ENCODE results near the gene DDX10.

The DDX10 gene

GRCh38 chr11:108663154-108663877 is 1.6 kb upstream of the DDX10 start:
- TF ChIP-seq FOXM1 (IDR thresholded peaks at IDR 0.05; ENCODE audit: borderline replicate concordance, low read depth) (no peak), CEBPB (IDR thresholded peaks at IDR 0.05) (no peak), USF1 (IDR thresholded peaks at IDR 0.05) (no peak), TAF1 (IDR thresholded peaks at IDR 0.05; ENCODE audit: low read depth) (no peak), ZBTB7A (IDR thresholded peaks at IDR 0.05; ENCODE audit: low read depth) (no peak), TCF12 (IDR thresholded peaks at IDR 0.05; ENCODE audit: low read depth) (no peak), REST (IDR thresholded peaks at IDR 0.05; ENCODE audit: low read depth) (no peak)
- TF ChIP-seq, protein P1, sequence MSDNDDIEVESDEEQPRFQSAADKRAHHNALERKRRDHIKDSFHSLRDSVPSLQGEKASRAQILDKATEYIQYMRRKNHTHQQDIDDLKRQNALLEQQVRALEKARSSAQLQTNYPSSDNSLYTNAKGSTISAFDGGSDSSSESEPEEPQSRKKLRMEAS (IDR thresholded peaks at IDR 0.05) = no peak

DNA sequence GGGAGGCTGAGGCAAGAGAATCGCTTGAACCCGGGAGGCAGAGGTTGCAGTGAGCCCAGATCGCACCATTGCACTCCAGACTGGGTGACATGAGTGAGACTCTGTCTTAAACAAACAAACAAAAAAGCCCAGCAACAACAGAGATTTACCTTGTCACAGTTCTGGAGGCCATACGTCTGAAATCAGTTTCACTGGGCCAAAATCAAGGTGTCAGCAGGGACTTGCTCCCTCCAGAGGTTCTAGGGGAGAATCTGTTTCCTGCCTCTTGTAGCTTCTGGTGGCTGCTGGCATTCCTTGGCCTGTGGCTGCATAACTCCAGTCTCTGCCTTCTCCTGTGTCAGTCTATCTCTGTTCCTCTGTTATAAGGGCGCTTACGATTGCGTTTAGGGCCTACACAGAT is 1.5 kb downstream of the DDX10 start:
- TF ChIP-seq TCF12 (IDR thresholded peaks at IDR 0.05; ENCODE audit: low read depth) = no peak
- no peak for TF ChIP-seq RAD21 (IDR thresholded peaks at IDR 0.05; ENCODE audit: low read depth)
- no peak for TF ChIP-seq CREB1 (IDR thresholded peaks at IDR 0.05; ENCODE audit: low read depth)
- no peak for TF ChIP-seq TEAD4 (IDR thresholded peaks at IDR 0.05)
- no peak for TF ChIP-seq CEBPB (IDR thresholded peaks at IDR 0.05)
- no peak for TF ChIP-seq TAF1 (IDR thresholded peaks at IDR 0.05; ENCODE audit: low read depth)
- TF ChIP-seq ZBTB7A (IDR thresholded peaks at IDR 0.05; ENCODE audit: low read depth) = no peak
- no peak for TF ChIP-seq NFIC (IDR thresholded peaks at IDR 0.05)
- TF ChIP-seq, protein P1 (IDR thresholded peaks at IDR 0.05) = no peak
- no peak for TF ChIP-seq YY1 (IDR thresholded peaks at IDR 0.05; ENCODE audit: low read depth)

GRCh38 chr11:108669286-108669685 is 4.4 kb downstream of the DDX10 start:
- TF ChIP-seq, protein P1 (IDR thresholded peaks at IDR 0.05) = no peak
- TF ChIP-seq YY1 (IDR thresholded peaks at IDR 0.05; ENCODE audit: low read depth) = no peak

- TF ChIP-seq, protein P1 (IDR thresholded peaks at IDR 0.05) = no peak
These were observed 4.8 kb downstream of the DDX10 start for GRCh38 chr11:108669711-108670110.

- TF ChIP-seq CREB1 (IDR thresholded peaks at IDR 0.05; ENCODE audit: low read depth) (no peak), CEBPB (IDR thresholded peaks at IDR 0.05) (no peak), USF1 (IDR thresholded peaks at IDR 0.05) (no peak), RAD21 (IDR thresholded peaks at IDR 0.05; ENCODE audit: low read depth) (no peak), NFIC (IDR thresholded peaks at IDR 0.05) (no peak), FOXM1 (IDR thresholded peaks at IDR 0.05; ENCODE audit: borderline replicate concordance, low read depth) (no peak), TAF1 (IDR thresholded peaks at IDR 0.05; ENCODE audit: low read depth) (no peak), ZBTB7A (IDR thresholded peaks at IDR 0.05; ENCODE audit: low read depth) (no peak), TCF12 (IDR thresholded peaks at IDR 0.05; ENCODE audit: low read depth) (no peak), REST (IDR thresholded peaks at IDR 0.05; ENCODE audit: low read depth) (no peak), YY1 (IDR thresholded peaks at IDR 0.05; ENCODE audit: low read depth) (no peak), TEAD4 (IDR thresholded peaks at IDR 0.05) (no peak), EGR1 (IDR thresholded peaks at IDR 0.05) (no peak), EP300 (IDR thresholded peaks at IDR 0.05; ENCODE audit: borderline replicate concordance) (no peak)
- TF ChIP-seq, protein P1 (IDR thresholded peaks at IDR 0.05) = no peak
These were observed 5.6 kb downstream of the DDX10 start for GRCh38 chr11:108670451-108670850.

GRCh38 chr11:108672113-108672512 is 7.2 kb downstream of the DDX10 start:
- no peak for TF ChIP-seq REST (IDR thresholded peaks at IDR 0.05; ENCODE audit: low read depth)
- TF ChIP-seq RAD21 (IDR thresholded peaks at IDR 0.05; ENCODE audit: low read depth) = no peak
- TF ChIP-seq NFIC (IDR thresholded peaks at IDR 0.05) = no peak
- no peak for TF ChIP-seq YY1 (IDR thresholded peaks at IDR 0.05; ENCODE audit: low read depth)
- no peak for TF ChIP-seq TCF12 (IDR thresholded peaks at IDR 0.05; ENCODE audit: low read depth)
- TF ChIP-seq TEAD4 (IDR thresholded peaks at IDR 0.05) = no peak
- TF ChIP-seq EP300 (IDR thresholded peaks at IDR 0.05; ENCODE audit: borderline replicate concordance) = no peak
- TF ChIP-seq EGR1 (IDR thresholded peaks at IDR 0.05) = no peak
- TF ChIP-seq FOXM1 (IDR thresholded peaks at IDR 0.05; ENCODE audit: borderline replicate concordance, low read depth) = no peak
- TF ChIP-seq, protein P1 (IDR thresholded peaks at IDR 0.05) = no peak
- no peak for TF ChIP-seq TAF1 (IDR thresholded peaks at IDR 0.05; ENCODE audit: low read depth)
- no peak for TF ChIP-seq USF1 (IDR thresholded peaks at IDR 0.05)
- TF ChIP-seq CREB1 (IDR thresholded peaks at IDR 0.05; ENCODE audit: low read depth) = no peak
- no peak for TF ChIP-seq ZBTB7A (IDR thresholded peaks at IDR 0.05; ENCODE audit: low read depth)
- TF ChIP-seq CEBPB (IDR thresholded peaks at IDR 0.05) = no peak
